UCSD-AML1 (cell line): ENCODE data around the gene TNFAIP8L3.

Experiments used
- DNase-seq: peaks from one replicate; lab custom pipeline; 2025; ENCODE audit not compliant: unreplicated experiment; lab: John Stamatoyannopoulos, UW

TNFAIP8L3 gene

GRCh38 chr15:51117270-51117669 lies 22.6 kb upstream of the TNFAIP8L3 start:
- DNase-seq: no peak

- DNase-seq: no peak
These were observed 19.9 kb upstream of the TNFAIP8L3 start for GRCh38 chr15:51114437-51115119.

- DNase-seq: no peak
These were observed 17.4 kb upstream of the TNFAIP8L3 start for GRCh38 chr15:51112078-51112477.

- DNase-seq: no peak
These were observed 16.4 kb upstream of the TNFAIP8L3 start for GRCh38 chr15:51111061-51111460.

DNA sequence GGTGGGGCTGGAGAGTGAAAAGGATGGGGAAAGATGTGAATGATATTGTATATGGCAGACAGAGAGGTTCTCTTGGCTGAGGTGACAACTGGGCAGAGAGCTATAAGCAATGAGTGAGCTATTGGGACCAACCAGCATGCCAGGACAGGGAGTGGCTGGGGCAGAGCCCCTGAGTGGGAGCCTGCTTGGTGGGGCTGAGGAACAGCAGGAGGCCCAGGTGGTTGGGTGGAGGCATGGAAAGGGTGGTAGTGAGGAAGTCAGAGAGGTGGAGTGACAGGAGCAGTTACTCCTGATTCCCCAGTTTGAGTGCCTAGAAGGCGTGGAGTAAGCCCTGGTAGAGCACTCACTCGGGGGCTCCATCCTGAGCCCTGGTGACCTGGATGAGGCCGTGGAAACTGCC lies 15.5 kb upstream of the TNFAIP8L3 start:
- DNase-seq: no peak

DNA sequence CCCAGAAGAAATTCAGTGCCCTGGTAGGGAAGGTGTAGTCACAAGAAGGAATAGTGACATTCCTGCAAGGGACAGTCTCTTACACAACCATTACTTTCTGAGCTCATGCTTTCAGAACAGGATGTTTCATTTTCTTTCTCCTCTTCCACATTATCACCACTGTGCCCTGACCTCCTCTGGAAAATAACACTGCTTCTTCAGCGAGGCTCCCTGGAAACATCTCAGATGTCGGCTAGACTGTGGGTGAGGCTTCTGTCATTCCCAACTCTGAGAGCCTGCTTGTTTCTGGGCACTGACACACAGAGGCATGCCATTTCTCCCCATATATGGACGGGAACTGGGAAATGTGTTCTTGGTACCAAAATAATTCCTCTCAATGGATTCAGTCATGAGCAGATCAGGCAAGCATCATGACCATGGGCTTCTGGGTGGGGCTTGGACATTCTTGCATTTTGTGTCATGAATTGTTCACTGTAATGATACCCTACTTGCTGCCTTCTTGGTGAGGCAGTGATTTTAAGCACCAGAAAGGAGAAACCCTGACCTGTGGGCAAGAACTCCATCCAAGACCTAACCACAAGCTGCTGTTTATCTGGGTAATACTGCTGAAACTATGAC lies 14.3 kb upstream of the TNFAIP8L3 start:
- DNase-seq: no peak

DNA sequence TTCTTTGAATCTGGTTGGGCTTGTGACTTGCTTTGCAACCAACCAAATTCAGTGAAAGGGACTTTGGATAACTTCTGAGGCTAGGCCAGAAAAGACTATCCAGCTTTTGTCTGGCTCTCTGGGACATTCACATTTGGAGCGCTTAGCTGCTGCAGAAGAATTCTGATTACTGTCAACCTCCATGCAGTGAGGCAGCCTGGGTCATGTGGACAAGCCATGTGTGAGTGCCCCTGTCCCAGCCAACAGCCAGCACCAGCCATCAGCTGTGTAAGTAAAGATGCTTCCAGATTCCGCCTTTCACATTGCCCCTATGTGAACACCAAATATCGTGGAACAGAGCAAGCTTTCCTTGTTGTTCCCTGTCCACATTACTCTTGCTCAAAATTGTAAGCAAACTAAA lies 12.9 kb upstream of the TNFAIP8L3 start:
- no peak for DNase-seq

DNA sequence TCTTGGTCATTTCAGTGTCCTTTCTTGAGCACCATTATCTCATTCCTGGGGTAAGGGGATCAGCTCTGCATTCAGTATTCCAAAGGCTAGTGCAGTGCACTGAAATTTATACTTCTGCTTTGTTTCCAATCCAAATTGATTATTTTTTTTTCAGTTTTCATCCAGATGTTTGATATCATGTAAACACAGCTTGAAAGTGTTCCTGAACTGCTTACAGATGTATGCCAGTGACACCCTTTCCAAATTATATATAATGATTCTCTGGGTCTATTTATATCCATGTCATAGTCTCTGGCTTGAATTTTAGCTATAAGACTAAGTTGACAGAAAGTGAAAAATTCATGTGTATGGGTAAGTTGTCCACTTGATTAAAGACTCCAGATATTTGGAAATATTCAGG lies 11.8 kb upstream of the TNFAIP8L3 start:
- DNase-seq: no peak

DNA sequence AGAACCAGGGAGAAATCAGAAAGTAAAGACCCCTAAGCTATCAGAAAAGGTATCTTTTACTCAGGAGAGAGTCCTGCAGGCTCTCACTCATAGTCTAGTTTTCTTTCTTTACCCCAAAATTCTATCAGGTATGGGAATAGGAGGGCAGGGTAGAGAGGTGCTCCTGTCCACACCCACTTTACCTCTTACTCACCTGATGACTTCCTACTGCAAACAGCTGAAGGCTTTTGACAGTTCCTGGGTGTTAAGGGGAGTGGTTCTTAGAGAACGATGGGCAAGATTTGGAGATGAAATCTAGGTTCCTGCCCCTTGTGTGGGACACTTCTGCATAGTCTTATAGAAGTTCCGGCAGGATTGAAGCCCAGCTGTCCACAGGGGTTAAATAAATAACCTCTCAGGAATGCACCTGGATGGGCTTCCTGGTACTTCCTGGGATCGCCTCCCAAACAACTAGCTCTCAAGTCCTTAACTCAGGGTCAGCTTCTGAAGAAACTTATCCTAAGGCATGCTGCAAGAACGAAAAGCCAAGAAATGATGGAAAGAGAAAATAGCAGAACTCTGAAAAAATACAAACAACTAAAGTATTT lies 10.8 kb upstream of the TNFAIP8L3 start:
- no peak for DNase-seq

GRCh38 chr15:51104512-51104911 lies 9.8 kb upstream of the TNFAIP8L3 start:
- no peak for DNase-seq

GRCh38 chr15:51103330-51103729 lies 8.6 kb upstream of the TNFAIP8L3 start:
- DNase-seq: no peak

DNA sequence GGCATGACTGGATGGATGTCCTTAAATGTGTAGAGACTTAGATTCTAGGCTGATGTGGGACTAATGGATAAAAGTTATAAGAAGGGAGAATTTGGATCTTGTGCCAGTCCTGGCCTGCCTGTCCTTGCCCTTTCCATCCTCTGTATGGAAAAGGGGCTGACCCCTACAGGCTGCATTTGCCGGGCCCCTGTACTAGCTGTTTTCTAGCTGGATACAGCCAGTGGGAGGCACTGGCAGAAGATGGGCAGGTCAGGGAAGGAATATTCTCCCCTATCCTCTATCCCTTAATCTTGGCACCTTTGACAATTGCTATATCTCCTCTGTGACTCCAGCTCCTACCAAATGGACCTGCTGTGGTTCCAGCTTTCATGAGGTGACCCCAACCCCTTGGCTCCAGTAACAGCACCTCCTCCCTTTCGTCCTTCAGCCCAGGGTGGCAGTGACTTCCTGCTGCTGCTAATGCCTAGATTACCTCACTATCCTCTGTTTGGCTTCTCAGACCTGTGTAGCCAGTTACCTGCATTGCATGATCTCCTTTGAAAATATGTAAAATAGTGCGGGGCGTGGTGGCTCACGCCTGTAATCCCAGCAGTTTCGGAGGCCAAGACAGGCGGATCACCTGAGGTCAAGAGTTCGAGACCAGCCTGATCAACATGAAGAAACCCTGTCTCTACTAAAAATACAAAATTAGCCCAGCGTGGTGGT lies 6.2 kb upstream of the TNFAIP8L3 start:
- no peak for DNase-seq

- no peak for DNase-seq
These were observed 4.5 kb upstream of the TNFAIP8L3 start for GRCh38 chr15:51099185-51099584.

DNA sequence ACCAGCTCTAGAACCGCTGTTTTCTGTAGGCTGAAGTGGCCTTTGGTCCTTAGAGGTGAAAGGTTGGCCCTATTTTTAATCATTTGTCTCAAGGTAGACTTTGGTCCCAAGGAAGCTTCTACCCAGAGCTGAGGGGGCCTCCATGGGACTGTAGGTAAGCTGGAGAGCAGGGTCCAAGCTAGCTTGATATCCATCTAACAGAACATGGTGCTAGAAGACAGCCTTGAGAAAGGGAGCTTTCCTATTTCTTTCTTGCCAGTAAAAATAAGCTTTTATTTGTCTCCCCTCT lies 3.6 kb upstream of the TNFAIP8L3 start:
- DNase-seq: no peak

GRCh38 chr15:51097553-51098330 lies 3.0 kb upstream of the TNFAIP8L3 start:
- DNase-seq: no peak

- DNase-seq: no peak
These were observed 2.3 kb upstream of the TNFAIP8L3 start for GRCh38 chr15:51096976-51097375.

- DNase-seq: no peak
These were observed 1.1 kb upstream of the TNFAIP8L3 start for GRCh38 chr15:51095681-51096331.

- no peak for DNase-seq
These were observed 684 bp downstream of the TNFAIP8L3 start for GRCh38 chr15:51093839-51094605.

DNA sequence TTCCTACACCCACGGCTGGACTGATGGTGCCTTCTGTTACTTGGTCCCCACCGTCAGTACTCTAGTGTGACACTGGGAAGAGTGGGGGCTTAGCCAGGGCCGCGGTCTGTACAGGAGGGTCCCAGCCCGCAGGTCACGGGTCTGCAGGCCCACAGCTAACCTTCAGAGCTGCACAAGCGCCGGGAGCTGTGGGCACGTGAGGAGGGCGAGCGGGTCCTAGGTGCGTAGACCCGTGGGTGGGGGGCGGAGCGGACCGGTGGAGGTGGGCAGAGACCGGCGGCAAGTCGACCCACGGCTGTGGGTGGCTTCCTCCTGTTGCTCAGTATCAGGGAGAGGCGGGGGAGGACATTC lies 1.2 kb downstream of the TNFAIP8L3 start:
- no peak for DNase-seq

- no peak for DNase-seq
These were observed 2.1 kb downstream of the TNFAIP8L3 start for GRCh38 chr15:51092480-51093040.
